HG03066 (cell line): ENCODE measurements around the gene FAM13B.
A peak's percentile ranks its signal among the peaks of the same experiment; 100 is the strongest.
"Not testable (repeated sequence)": the region's sequence is repeated elsewhere in the genome, so short reads cannot be mapped to it uniquely, and the experiment has no call there.

Experiments used
- ATAC-seq: cut with Tn5 transposase; IDR thresholded peaks from one replicate; pipeline ENCODE4 v1.9.1; 2021; ENCODE audit warnings: low read depth; ENCODE audit not compliant: unreplicated experiment

The FAM13B gene

GRCh38 chr5:138035605-138036537 is 3.0 kb upstream of the FAM13B start:
- ATAC-seq = peak; percentile 39

- ATAC-seq = no peak
These were observed 1.0 kb upstream of the FAM13B start for GRCh38 chr5:138033907-138034306.

- peak; percentile 4 for ATAC-seq
These were observed 518 bp upstream of the FAM13B start for GRCh38 chr5:138033386-138033808.

GRCh38 chr5:138032028-138032571 is 779 bp downstream of the FAM13B start:
- peak; percentile 38 for ATAC-seq

- no peak for ATAC-seq
These were observed 2.9 kb downstream of the FAM13B start for GRCh38 chr5:138029944-138030343.

- no peak for ATAC-seq
These were observed 3.4 kb downstream of the FAM13B start for GRCh38 chr5:138029501-138029900.

- no peak for ATAC-seq
These were observed 3.9 kb downstream of the FAM13B start for GRCh38 chr5:138028971-138029365.

- not testable (repeated sequence) for ATAC-seq
These were observed 4.5 kb downstream of the FAM13B start for GRCh38 chr5:138028262-138028970.

GRCh38 chr5:138026793-138027192 is 6.1 kb downstream of the FAM13B start:
- ATAC-seq = not testable (repeated sequence)

- no peak for ATAC-seq
These were observed 7.6 kb downstream of the FAM13B start for GRCh38 chr5:138025285-138025684.

GRCh38 chr5:138024117-138024516 is 8.8 kb downstream of the FAM13B start:
- no peak for ATAC-seq

GRCh38 chr5:138022912-138023311 is 10.0 kb downstream of the FAM13B start:
- no peak for ATAC-seq

GRCh38 chr5:138021771-138022170 is 11.1 kb downstream of the FAM13B start:
- no peak for ATAC-seq

- no peak for ATAC-seq
These were observed 14.0 kb downstream of the FAM13B start for GRCh38 chr5:138018849-138019248.

GRCh38 chr5:138015916-138016315 is 17.0 kb downstream of the FAM13B start:
- no peak for ATAC-seq

- ATAC-seq = no peak
These were observed 20.9 kb downstream of the FAM13B start for GRCh38 chr5:138011991-138012390.

- ATAC-seq = no peak
These were observed 32.7 kb downstream of the FAM13B start for GRCh38 chr5:138000102-138000723.

- peak; percentile 60 for ATAC-seq
These were observed 35.1 kb downstream of the FAM13B start for GRCh38 chr5:137997726-137998213.

GRCh38 chr5:137995749-137996128 is 37.1 kb downstream of the FAM13B start:
- no peak for ATAC-seq

- no peak for ATAC-seq
These were observed 37.7 kb downstream of the FAM13B start for GRCh38 chr5:137995077-137995748.
